HepG2 (cell line): Measurements from ENCODE around the gene EEF1AKMT3. TPM values are rescaled to one million over a fixed set of nuclear protein-coding genes. Genes with fewer than 3 reads are reported as not detected.
A peak's percentile ranks its signal among the peaks of the same experiment; 100 is the strongest.

Experiments
- CTCF ChIP-seq: sonication (generic); formaldehyde crosslinking; IDR thresholded peaks from 2 replicates; pipeline ENCODE4 v1.5.0; 2020; ENCODE audit warnings: mild to moderate bottlenecking, missing genetic modification reagents, moderate library complexity
- HNF4A ChIP-seq: sonication (generic); formaldehyde crosslinking; IDR thresholded peaks from 2 replicates; pipeline ENCODE4 v1.4.0; 2020; ENCODE audit warnings: missing genetic modification reagents
- MTF2 ChIP-seq: sonication (generic); formaldehyde crosslinking; IDR thresholded peaks from 2 replicates; pipeline ENCODE4 v1.5.0; 2020; ENCODE audit warnings: missing genetic modification reagents, borderline replicate concordance
- MYC ChIP-seq: sonication (generic); formaldehyde crosslinking; IDR thresholded peaks from 2 replicates; pipeline ENCODE4 v1.9.0; 2021; ENCODE audit warnings: missing genetic modification reagents, borderline replicate concordance
- NR2F6 ChIP-seq, 2 experiments: IDR thresholded peaks; 2 replicates each; pipeline ENCODE4 v1.6.1; 2016; ENCODE audit warnings: antibody characterized with exemption in 1 of 2, mild to moderate bottlenecking in 1 of 2
- PATZ1 ChIP-seq: sonication (generic); formaldehyde crosslinking; IDR thresholded peaks from 2 replicates; pipeline ENCODE4 v1.4.0; 2020; ENCODE audit warnings: missing genetic modification reagents
- PRDM15 ChIP-seq: sonication (generic); formaldehyde crosslinking; IDR thresholded peaks from 2 replicates; pipeline ENCODE4 v1.4.0; 2020; ENCODE audit warnings: missing genetic modification reagents
- SKIL ChIP-seq: sonication (generic); formaldehyde crosslinking; IDR thresholded peaks from 2 replicates; pipeline ENCODE4 v1.8.0; 2022; ENCODE audit warnings: missing genetic modification reagents, mild to moderate bottlenecking, moderate library complexity, borderline replicate concordance
- ZFP91 ChIP-seq: sonication (generic); formaldehyde crosslinking; IDR thresholded peaks from 2 replicates; pipeline ENCODE4 v1.9.0; 2022; ENCODE audit warnings: missing genetic modification reagents, mild to moderate bottlenecking, borderline replicate concordance
- ZNF468 ChIP-seq: sonication (generic); formaldehyde crosslinking; IDR thresholded peaks from 2 replicates; pipeline ENCODE4 v1.8.0; 2022; ENCODE audit warnings: mild to moderate bottlenecking, moderate library complexity, missing genetic modification reagents
- polyA plus RNA-seq, 8 experiments: library from polyadenylated mRNA; depleted of rRNA in 3 of 8; stranded (reverse) in 7 of 8; unstranded in 1 of 8; fragments of >200 nt; fragmentation: Illumina TruSeq in 4 of 8; extraction: Trizol in 4 of 8; gene quantifications; 2 replicates each; pipeline versions ENCODE4 v1.2.1 to v1.2.3, GENCODE V29; 2011 to 2016; ENCODE audit warnings: low read depth in 4 of 8, missing spikeins in 1 of 8, mixed read lengths in 1 of 8; ENCODE audit not compliant: insufficient read depth in 1 of 8
- total RNA-seq, 5 experiments: library from RNA; depleted of rRNA; stranded (reverse); fragments of >200 nt; fragmentation: Illumina TruSeq; extraction: Trizol; gene quantifications; 2 replicates each; pipeline ENCODE4 v1.2.3, GENCODE V29; 2016; ENCODE audit warnings: low read depth in 1 of 5

The EEF1AKMT3 gene
- total and polyA plus RNA-seq, 2 of the 13 experiments (the other 11 are each of a cell fraction or from before 2014, with no cell fraction given): 4.7 to 11.4 TPM

GRCh38 chr12:57737467-57738460 is 34.6 kb upstream of the EEF1AKMT3 start (continued):
- TF ChIP-seq NR2F6 (IDR thresholded peaks at IDR 0.05): no peak
- TF ChIP-seq NR2F6 (CRISPR knock-in tag; IDR thresholded peaks at IDR 0.05): peak; percentile 46; the same call in 1 of the 2 replicates
- TF ChIP-seq ZNF468 (CRISPR knock-in tag): no peak
- peak; percentile 51; the same call in 1 of the 2 replicates for TF ChIP-seq PATZ1 (CRISPR knock-in tag)
- TF ChIP-seq MTF2 (CRISPR knock-in tag): peak; percentile 37; the same call in 1 of the 2 replicates
- TF ChIP-seq MYC (CRISPR knock-in tag): peak; percentile 27; the same call in 1 of the 2 replicates
- TF ChIP-seq SKIL (CRISPR knock-in tag): no peak
- TF ChIP-seq ZFP91 (CRISPR knock-in tag): peak; percentile 49; the same call in 1 of the 2 replicates
- TF ChIP-seq CTCF (CRISPR knock-in tag): peak; percentile 41
- 0 out of 2 replicates have a peak, but pooled peaks have one; percentile 19 for TF ChIP-seq HNF4A
- TF ChIP-seq PRDM15: peak; percentile 55; the same call in 1 of the 2 replicates
